ENCODE measurements around the gene PAQR6. TPM values are rescaled to one million over a fixed set of nuclear protein-coding genes. Genes with fewer than 3 reads are reported as not detected.
A peak's percentile ranks its signal among the peaks of the same experiment; 100 is the strongest.

Gene PAQR6
- total and polyA plus RNA-seq, 2 of the 8 experiments (the other 6 are each of a cell fraction or from before 2014, with no cell fraction given), result 7.1 to 11.3 TPM

DNA sequence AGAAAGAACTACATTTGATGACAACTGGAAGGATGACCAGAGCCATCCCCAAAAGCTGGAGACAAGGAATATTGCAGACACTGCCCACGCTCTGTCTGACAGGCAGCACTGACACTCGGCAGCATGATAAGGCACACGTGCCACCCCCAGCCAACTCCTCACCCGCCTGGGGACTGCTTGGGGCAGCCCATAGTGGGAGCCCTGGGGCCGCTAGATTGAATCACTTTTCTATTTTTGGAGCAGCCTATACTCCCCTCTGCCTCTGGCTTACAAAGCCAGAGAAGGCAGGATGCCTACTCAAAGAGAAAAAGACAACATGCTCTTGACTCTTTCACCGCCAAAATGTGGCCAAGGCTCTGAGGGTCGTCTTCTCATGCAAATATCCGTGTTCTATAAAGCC, 33.4 kb upstream of the PAQR6 start:
- Histone ChIP-seq H2AFZ (ENCODE audit: low read length) (no peak overlapping the region), H4K20me1 (replicated peaks in 1 of 2; ENCODE audit: control insufficient read depth in 1 of 2, insufficient read depth in 2 of 2, low read length in 2 of 2) (peaks cover 3 to 20% of the 10 kb centered on the region in 2 experiments), H3K4me3 (ENCODE audit: extremely low read depth in 1 of 4, insufficient read depth in 2 of 4, low read depth in 3 of 4, low read length in 4 of 4) (peak overlapping the region; percentile 74 to 93 (median 85); a peak in 7 of 8 replicates), H3K79me1 (ENCODE audit: low read depth, low read length) (peaks cover 10% of the 10 kb centered on the region), H4K8ac (ENCODE audit: extremely low read depth, insufficient read depth, low read length) (no peak overlapping the region; the same call in 1 of the 2 replicates), H2BK15ac (ENCODE audit: low read length) (no peak overlapping the region), H2BK20ac (ENCODE audit: low read length) (no peak overlapping the region), H3K9me3 (ENCODE audit: insufficient read depth in 2 of 2, low read depth in 1 of 2, low read length in 1 of 2) (no peaks in the 10 kb centered on the region), H2BK12ac (ENCODE audit: low read depth, low read length) (no peak overlapping the region), H4K91ac (replicated peaks; ENCODE audit: insufficient read length, low read length) (no peak overlapping the region), H2AK5ac (ENCODE audit: low read depth, low read length) (no peak overlapping the region), H4K5ac (ENCODE audit: insufficient read length, low read depth, low read length) (no peak overlapping the region), H3K4me2 (ENCODE audit: insufficient read depth in 1 of 2, low read depth in 2 of 2, low read length in 2 of 2) (peak overlapping the region; percentile 91 to 92), H2BK5ac (ENCODE audit: low read depth, low read length) (0 out of 2 replicates have a peak overlapping the region, but pooled peaks have one; percentile 9), H3K23me2 (ENCODE audit: low read depth, low read length) (peaks cover 13% of the 10 kb centered on the region), H3K14ac (ENCODE audit: insufficient read length) (no peak overlapping the region), H3K36me3 (ENCODE audit: control insufficient read depth in 2 of 4, insufficient read depth in 4 of 4, low read length in 3 of 4) (peaks cover 20 to 33% (median 29%) of the 10 kb centered on the region in 4 experiments; a peak in 7 of 8 replicates), H3K23ac (ENCODE audit: insufficient read length) (no peak overlapping the region), H3K56ac (replicated peaks; ENCODE audit: insufficient read length, low read depth, low read length) (no peak overlapping the region), H3K27ac (ENCODE audit: low read depth, low read length) (0 out of 2 replicates have a peak overlapping the region, but pooled peaks have one; percentile 90), H3K27me3 (replicated peaks in 1 of 4; ENCODE audit: control insufficient read depth in 3 of 4, extremely low read depth in 1 of 4, insufficient read depth in 3 of 4, low read length in 3 of 4) (no peaks in the 10 kb centered on the region), H3K4ac (replicated peaks; ENCODE audit: insufficient read length, low read depth, low read length) (no peak overlapping the region), H3K4me1 (replicated peaks in 1 of 4; ENCODE audit: control insufficient read depth in 3 of 4, insufficient read depth in 4 of 4, low read length in 3 of 4) (peaks cover 0 to 10% (median 3%) of the 10 kb centered on the region in 4 experiments; a peak in 2 of 7 replicates), H3K18ac (ENCODE audit: extremely low read depth, low read length) (no peak overlapping the region), H3K79me2 (ENCODE audit: control insufficient read depth in 1 of 2, insufficient read depth in 2 of 2, low read length in 2 of 2) (peaks cover 23 to 37% of the 10 kb centered on the region in 2 experiments), H3K9ac (replicated peaks in 1 of 4; ENCODE audit: extremely low read depth in 1 of 4, low read depth in 3 of 4, low read length in 3 of 4) (peak overlapping the region in 3 of 4 experiments; percentile 91 to 97 (median 95); a peak in 4 of 7 replicates), H2BK120ac (replicated peaks; ENCODE audit: low read depth, low read length) (no peak overlapping the region)
- ChIA-PET POLR2A (ENCODE audit: partially characterized antibody) (interaction anchor here (0.9 to 17.4 kb wide), 22 partner anchors 9 to 369 kb away, joined by 3 to 221 read pairs (median 6); partner anchors contain the start of genes BGLAP, CCT3, GLMP and PAQR6), CTCF (ENCODE audit: partially characterized antibody) (interaction anchor here (0.6 to 5.3 kb wide), 13 partner anchors 10 to 165 kb away, joined by 3 to 25 read pairs (median 4); no protein-coding TSS in a partner anchor)
- FAIRE-seq, result no peak
- DNase-seq (ENCODE audit: low read depth in 1 of 2, low spot score in 2 of 2), result no peak
- 69% methylated on average over 8 of the region's 8 CpGs; no CpG with 5 or more reads in 1 of the 2 experiments for WGBS, 2 experiments (ENCODE audit: extremely low coverage in 1 of 2, insufficient coverage in 1 of 2, insufficient read length in 1 of 2, insufficient replicate concordance in 2 of 2, low coverage in 1 of 2, low lambda C conversion rate in 2 of 2, missing lambda C conversion rate in 1 of 2)
- TF ChIP-seq RBBP5 (IDR thresholded peaks at IDR 0.05; ENCODE audit: borderline replicate concordance, low read depth, low read length), result no peak
- no peak for TF ChIP-seq POU5F1 (IDR thresholded peaks at IDR 0.05; ENCODE audit: low read depth, low read length)
- no peak for TF ChIP-seq SP4 (IDR thresholded peaks at IDR 0.05; ENCODE audit: low read length)
- no peak for TF ChIP-seq EGR1 (IDR thresholded peaks at IDR 0.05; ENCODE audit: borderline replicate concordance, low read depth, low read length)
- TF ChIP-seq HDAC6 (IDR thresholded peaks at IDR 0.05; ENCODE audit: low read depth, low read length), result no peak
- no peak for TF ChIP-seq SAP30 (IDR thresholded peaks at IDR 0.05; ENCODE audit: insufficient read depth, insufficient replicate concordance, low read length)
- TF ChIP-seq TEAD4 (IDR thresholded peaks at IDR 0.05; ENCODE audit: low read depth, low read length), result no peak
- no peak for TF ChIP-seq JUN (IDR thresholded peaks at IDR 0.05; ENCODE audit: low read depth, low read length)
- peak; percentile 47 to 65; a peak in 1 of 4 replicates for TF ChIP-seq SIN3A (conservative IDR thresholded peaks at IDR 0.05 in 1 of 2, IDR thresholded peaks at IDR 0.05 in 1 of 2; ENCODE audit: low read depth in 1 of 2, low read length in 2 of 2)
- TF ChIP-seq, protein P1, sequence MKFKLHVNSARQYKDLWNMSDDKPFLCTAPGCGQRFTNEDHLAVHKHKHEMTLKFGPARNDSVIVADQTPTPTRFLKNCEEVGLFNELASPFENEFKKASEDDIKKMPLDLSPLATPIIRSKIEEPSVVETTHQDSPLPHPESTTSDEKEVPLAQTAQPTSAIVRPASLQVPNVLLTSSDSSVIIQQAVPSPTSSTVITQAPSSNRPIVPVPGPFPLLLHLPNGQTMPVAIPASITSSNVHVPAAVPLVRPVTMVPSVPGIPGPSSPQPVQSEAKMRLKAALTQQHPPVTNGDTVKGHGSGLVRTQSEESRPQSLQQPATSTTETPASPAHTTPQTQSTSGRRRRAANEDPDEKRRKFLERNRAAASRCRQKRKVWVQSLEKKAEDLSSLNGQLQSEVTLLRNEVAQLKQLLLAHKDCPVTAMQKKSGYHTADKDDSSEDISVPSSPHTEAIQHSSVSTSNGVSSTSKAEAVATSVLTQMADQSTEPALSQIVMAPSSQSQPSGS (IDR thresholded peaks at IDR 0.05; ENCODE audit: low read length), result no peak
- no peak for TF ChIP-seq CEBPB (IDR thresholded peaks at IDR 0.05; ENCODE audit: low read depth, low read length)
